OCI-LY1 (cell line): ENCODE data around the gene CREB5.

Source experiments
- EZH2 ChIP-seq: fragments of 200-600 bp; sonication (generic), shearing (Covaris generic); IDR thresholded peaks from 2 replicates; pipeline ENCODE4 v1.8.0; 2017; ENCODE audit warnings: borderline replicate concordance, mixed run types, mild to moderate bottlenecking, antibody characterized with exemption, low read length, moderate library complexity, mixed read lengths
- TF ChIP-seq, protein P1 (sequence below): fragments of 200-600 bp; sonication (generic), shearing (Covaris generic); IDR thresholded peaks from 2 replicates; pipeline ENCODE4 v1.5.1; 2017; ENCODE audit warnings: mild to moderate bottlenecking, antibody characterized with exemption, low read length, moderate library complexity, mixed read lengths

DNA sequence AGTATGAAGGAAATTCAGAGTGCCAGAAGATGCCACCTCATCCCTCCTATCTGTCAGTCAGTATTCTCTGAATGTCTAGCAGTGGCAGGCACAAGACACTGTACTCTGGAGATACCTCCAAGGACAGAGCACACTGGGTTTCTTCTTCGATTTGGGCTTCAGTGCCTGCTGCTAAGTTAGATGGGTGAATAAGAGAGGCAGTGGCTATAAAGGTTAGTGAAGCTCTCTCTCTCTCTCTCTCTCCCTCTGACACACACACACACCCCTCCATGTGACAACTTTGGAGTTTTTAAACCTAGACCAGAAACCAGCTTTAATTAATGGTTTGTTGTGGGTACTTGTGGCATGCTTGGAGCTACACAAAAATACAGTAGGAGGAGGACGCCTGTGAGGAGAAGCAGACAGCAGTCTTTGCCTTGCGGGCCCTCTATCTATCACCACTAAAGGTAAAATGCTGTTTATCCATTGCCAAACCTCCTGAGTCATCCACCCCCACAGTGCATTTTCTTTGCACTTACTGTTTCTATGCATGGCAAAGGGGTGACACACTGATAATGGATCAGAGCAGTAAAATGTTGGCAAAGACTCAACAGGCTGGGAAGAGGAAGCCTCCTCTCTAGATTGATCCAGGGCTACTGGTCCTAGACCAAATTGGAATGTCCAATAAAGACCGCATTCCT is 443.4 kb downstream of the CREB5 start:
- TF ChIP-seq, protein P1, sequence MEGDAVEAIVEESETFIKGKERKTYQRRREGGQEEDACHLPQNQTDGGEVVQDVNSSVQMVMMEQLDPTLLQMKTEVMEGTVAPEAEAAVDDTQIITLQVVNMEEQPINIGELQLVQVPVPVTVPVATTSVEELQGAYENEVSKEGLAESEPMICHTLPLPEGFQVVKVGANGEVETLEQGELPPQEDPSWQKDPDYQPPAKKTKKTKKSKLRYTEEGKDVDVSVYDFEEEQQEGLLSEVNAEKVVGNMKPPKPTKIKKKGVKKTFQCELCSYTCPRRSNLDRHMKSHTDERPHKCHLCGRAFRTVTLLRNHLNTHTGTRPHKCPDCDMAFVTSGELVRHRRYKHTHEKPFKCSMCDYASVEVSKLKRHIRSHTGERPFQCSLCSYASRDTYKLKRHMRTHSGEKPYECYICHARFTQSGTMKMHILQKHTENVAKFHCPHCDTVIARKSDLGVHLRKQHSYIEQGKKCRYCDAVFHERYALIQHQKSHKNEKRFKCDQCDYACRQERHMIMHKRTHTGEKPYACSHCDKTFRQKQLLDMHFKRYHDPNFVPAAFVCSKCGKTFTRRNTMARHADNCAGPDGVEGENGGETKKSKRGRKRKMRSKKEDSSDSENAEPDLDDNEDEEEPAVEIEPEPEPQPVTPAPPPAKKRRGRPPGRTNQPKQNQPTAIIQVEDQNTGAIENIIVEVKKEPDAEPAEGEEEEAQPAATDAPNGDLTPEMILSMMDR = no peak
- TF ChIP-seq EZH2 = no peak
